Erythroblast (primary cell): Measurements from ENCODE around the gene LRRFIP2.

Source experiments
- DNase-seq, 2 experiments: peaks; one replicate each; lab custom pipeline; 2025; lab: John Stamatoyannopoulos, UW
- GATA1 ChIP-seq: IDR thresholded peaks from 2 replicates; pipeline ENCODE4 v1.6.1; 2011; ENCODE audit warnings: low read depth, mild to moderate bottlenecking, control low read depth, low read length, moderate library complexity
- POLR2A ChIP-seq: IDR thresholded peaks from 2 replicates; pipeline ENCODE4 v1.6.1; 2011; ENCODE audit warnings: mild to moderate bottlenecking, low read length

The LRRFIP2 gene

DNA sequence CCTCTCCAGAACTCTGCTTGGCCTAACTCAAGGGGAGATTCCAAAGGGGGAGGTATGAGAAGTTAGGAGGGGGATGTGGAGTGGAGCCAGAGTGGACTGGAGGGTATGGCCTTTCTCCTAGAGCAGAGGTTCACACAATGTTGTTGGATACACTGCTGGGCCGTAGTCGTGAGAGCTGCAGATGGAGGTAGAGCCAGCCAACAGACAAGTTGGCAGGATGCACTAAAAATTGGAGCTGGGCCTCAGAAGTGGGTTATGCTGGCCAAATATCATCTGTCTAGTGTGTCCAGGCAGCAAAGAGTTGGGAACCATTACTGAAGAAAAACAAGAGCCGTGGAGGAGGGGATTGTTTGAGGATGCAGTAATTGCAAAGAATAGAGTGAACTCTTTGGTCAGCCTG lies 27.7 kb upstream of the LRRFIP2 start:
- no peak for DNase-seq
- TF ChIP-seq GATA1: no peak
- no peak for TF ChIP-seq POLR2A

DNA sequence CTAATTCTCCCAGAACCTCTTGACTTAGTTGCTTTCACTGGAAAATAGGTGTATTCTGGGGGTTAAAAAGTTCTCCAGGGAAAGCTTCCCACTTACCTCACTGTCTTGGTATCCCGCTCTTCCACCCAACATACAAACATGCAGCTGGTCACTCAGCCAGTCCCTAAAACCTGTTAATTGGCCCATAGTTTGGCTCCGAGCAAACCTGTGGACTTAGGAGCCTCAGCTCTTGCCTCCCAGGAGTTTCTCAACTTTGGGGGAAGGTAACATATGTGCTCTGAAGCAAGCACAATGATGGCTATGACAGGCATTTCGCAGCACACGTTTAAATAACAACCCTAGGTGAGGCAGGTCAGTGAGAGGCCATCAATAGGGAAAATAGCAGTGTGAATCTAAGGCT lies 25.8 kb upstream of the LRRFIP2 start:
- TF ChIP-seq POLR2A: no peak
- no peak for TF ChIP-seq GATA1
- no peak for DNase-seq

DNA sequence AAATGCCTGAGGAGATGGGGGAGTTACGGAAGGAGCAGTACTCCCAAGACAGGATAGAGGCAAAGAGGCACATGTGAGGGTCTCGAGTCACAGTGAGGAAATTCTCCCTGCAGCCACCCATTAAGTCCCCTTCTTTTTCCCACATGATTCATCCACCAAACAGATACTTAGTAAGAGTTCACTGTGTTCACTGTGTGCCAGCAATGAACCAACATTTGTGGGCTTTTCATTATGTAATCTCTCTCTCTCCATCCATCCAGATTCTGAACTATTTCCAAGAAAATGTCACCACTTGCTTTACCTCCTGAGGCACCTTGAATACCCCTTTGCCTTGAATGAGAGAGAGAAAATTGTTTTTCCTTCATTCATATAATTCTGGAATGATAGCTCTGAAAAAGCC lies 24.6 kb upstream of the LRRFIP2 start:
- TF ChIP-seq GATA1 (no peak), POLR2A (no peak)
- no peak for DNase-seq

GRCh38 chr3:37198547-37198946 lies 24.2 kb upstream of the LRRFIP2 start:
- no peak for DNase-seq

GRCh38 chr3:37197810-37198371 lies 23.5 kb upstream of the LRRFIP2 start:
- DNase-seq: no peak
- TF ChIP-seq GATA1 (no peak), POLR2A (no peak)

More at GRCh38 chr3:37198547-37198946, 24.2 kb upstream of the LRRFIP2 start:
- TF ChIP-seq POLR2A (no peak), GATA1 (no peak)

DNA sequence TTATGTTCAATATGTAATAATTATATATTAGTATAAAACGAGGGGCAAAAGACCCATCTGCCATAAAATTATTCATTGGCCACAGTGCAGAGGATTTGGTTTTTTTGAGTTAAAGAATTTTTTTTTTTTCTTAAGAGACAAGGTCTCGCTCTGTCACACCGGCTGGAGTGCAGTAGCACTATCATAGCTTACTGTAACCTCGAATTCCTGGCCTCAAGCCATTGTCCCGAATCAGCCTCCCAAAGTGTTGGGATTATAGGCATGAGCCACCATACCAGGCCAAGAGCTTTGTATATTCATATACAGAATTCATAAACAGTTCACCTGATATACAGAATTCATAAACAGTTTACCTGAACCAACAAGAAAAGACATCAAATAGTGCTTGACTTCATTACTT lies 20.2 kb upstream of the LRRFIP2 start:
- TF ChIP-seq POLR2A (no peak), GATA1 (no peak)
- no peak for DNase-seq

- TF ChIP-seq POLR2A (no peak), GATA1 (no peak)
- peak in 1 of 2 experiments; percentile 9 for DNase-seq
Measured at GRCh38 chr3:37190667-37191066, 16.3 kb upstream of the LRRFIP2 start.

- no peak for TF ChIP-seq GATA1
- no peak for TF ChIP-seq POLR2A
- no peak for DNase-seq
Measured at GRCh38 chr3:37189109-37189508, 14.7 kb upstream of the LRRFIP2 start.

DNA sequence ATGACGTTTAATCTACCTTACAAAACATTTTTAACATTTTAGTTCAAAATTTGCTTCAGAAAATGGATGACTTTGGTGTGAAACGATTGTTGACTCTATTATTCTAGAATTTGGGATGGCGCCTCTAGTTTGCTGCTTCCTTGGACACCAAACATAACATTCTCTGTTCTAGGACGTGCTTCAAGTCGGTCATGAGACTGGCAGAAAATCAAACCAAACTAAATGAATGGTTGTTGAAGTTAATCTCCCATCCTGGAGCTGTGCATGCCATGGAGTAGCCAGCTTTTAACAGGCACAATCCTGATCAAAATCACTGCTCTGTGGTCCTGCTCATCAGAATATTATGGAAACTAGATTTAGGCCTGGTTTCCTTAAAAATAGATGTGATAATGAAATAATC lies 9.6 kb upstream of the LRRFIP2 start:
- DNase-seq: no peak
- no peak for TF ChIP-seq GATA1
- no peak for TF ChIP-seq POLR2A

- TF ChIP-seq POLR2A (no peak), GATA1 (no peak)
- no peak for DNase-seq
Measured at GRCh38 chr3:37183375-37183831, 9.0 kb upstream of the LRRFIP2 start.

GRCh38 chr3:37182816-37183215 lies 8.4 kb upstream of the LRRFIP2 start:
- TF ChIP-seq POLR2A (no peak), GATA1 (no peak)
- DNase-seq: no peak

DNA sequence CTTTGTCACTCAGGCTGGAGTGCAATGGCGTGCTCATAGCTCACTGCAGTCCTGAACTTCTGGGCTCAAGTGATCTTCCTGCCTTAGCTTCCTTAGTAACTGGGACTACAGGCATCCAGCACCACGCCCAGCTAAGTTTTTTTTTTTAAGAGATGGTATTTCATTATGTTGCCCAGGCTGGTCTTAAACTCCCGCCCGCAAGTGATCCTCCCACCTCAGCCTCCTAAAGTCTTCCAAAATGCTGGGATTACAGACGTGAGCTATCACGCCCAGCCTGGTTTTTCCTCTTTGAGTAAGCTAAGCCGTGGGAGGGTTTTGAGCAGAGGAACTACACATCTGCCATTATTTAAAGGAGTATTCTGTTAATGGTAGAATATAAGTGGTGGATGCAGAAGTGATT lies 7.4 kb upstream of the LRRFIP2 start:
- no peak for DNase-seq
- TF ChIP-seq POLR2A (no peak), GATA1 (no peak)

DNA sequence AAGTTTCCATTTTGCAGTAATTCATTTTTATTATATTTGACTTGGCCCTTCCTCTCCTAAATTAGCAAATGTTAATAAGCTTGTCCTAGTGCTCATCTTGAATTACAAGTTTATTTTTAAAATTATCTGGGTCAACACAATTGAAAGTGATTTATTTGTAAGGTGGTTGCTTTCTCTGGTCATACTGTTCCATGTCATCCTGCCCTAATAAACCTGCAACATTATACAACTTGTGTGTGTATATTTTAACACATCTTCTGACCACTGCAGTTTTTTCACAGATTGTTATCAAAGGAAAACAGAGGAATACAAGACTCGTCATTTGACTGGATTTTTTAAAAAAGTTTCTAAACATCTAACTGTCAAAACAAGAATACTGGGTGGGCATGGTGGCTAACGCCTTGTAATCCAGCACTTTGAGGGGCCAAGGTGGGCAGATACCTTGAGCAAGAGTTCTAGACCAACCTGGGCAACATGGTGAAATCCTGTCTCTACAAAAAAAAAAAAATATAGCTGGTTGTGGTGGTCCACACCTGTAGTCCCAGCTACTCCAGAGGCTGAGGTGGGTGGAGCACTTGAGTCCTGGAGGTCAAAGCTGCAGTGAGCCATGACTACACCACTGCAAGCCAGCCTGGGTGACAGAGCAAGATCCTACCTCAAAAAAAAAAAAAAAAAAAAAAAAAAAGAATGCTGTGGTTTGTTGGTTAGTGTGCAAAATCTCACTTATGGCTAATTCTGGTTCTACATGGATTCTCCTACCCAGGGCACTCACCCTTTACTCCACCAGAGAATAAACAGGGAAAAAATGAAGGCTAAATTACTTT lies 5.0 kb upstream of the LRRFIP2 start:
- TF ChIP-seq POLR2A (no peak), GATA1 (no peak)
- DNase-seq: peak; percentile 24 to 50

GRCh38 chr3:37173806-37174205 lies 576 bp downstream of the LRRFIP2 start:
- DNase-seq: no peak
- TF ChIP-seq POLR2A: no peak
